HG02759 (cell line): ENCODE results near the gene SLC38A8.

Experiments
- ATAC-seq: cut with Tn5 transposase; IDR thresholded peaks from one replicate; pipeline ENCODE4 v1.9.1; 2021; ENCODE audit warnings: mild to moderate bottlenecking, moderate library complexity; ENCODE audit not compliant: unreplicated experiment

Gene SLC38A8

DNA sequence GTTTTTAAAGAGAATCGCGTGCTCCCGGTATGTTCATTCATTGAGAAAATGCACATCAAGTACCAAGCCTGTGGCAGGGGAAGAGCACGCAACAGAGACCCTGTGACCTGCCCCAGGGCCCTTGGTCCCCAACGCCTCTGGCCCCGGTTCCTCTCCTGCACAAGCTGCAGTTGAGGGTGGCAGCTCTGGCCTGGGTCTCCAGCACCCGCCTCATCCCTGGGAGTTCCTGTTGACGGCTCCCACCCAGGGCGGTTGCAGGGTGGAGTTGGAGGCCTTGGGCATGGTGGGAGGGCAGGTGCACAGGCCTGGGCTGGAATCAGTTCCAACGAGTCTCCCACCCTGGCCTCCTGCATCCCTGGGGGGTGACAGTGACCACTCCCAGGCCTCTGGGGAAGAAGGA lies 69.5 kb downstream of the SLC38A8 start:
- no peak for ATAC-seq

- ATAC-seq: no peak
Measured at GRCh38 chr16:83972256-83973008, 70.2 kb downstream of the SLC38A8 start.

- no peak for ATAC-seq
Measured at GRCh38 chr16:83971165-83972130, 71.1 kb downstream of the SLC38A8 start.

GRCh38 chr16:83970430-83970815 lies 72.2 kb downstream of the SLC38A8 start:
- no peak for ATAC-seq

GRCh38 chr16:83969771-83970429 lies 72.7 kb downstream of the SLC38A8 start:
- no peak for ATAC-seq

- ATAC-seq: no peak
Measured at GRCh38 chr16:83968891-83969649, 73.5 kb downstream of the SLC38A8 start.

DNA sequence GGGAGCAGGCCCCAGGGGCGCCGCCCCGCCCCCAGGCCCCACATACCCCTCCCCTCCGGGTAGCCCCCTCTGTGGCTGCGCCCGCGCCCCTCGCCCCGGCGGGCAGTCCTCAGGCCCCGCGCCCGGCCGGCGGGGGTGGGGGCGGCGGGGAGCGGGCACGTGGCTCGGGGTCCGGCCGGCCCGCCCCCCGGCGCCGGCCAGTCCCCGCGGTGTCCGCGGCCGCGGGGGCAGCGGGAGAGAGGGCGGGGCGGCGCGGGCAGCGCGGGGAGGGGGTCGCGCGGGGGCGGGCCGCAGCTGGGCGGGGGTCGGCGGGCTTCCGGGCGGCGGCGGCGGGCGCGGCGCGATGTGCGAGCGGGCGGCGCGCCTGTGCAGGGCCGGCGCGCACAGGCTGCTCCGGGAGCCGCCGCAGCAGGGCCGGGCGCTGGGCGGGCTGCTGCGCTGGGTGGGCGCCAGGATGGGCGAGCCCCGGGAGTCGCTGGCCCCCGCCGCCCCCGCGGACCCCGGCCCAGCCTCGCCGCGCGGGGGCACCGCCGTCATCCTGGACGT lies 74.2 kb downstream of the SLC38A8 start:
- no peak for ATAC-seq

- ATAC-seq: no peak
Measured at GRCh38 chr16:83967838-83968305, 74.7 kb downstream of the SLC38A8 start, which contains the start of gene NECAB2. TSS of gene NECAB2 (plus strand) at chr16:83968244. CDS start at chr16:83968649, 405 bp downstream.

DNA sequence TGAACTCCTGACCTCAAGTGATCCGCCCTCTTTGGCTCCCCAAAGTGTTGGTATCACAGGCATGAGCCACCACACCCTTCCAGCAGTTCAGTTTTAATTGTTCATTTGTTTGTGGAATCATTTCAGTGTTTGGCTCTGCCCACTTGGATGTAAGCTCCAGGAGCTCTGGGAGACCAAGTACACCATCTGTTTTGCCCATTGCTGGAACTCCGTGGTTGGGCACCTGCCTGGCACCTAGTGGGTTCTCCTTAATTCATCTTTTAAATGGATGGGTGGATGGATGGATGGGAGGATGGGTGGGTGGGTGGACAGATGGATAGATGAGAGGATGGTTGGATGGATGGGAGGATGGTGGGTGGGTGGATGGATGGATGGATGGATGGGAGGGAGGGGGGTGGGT lies 75.5 kb downstream of the SLC38A8 start:
- ATAC-seq: no peak

- no peak for ATAC-seq
Measured at GRCh38 chr16:83966153-83966696, 76.4 kb downstream of the SLC38A8 start.

DNA sequence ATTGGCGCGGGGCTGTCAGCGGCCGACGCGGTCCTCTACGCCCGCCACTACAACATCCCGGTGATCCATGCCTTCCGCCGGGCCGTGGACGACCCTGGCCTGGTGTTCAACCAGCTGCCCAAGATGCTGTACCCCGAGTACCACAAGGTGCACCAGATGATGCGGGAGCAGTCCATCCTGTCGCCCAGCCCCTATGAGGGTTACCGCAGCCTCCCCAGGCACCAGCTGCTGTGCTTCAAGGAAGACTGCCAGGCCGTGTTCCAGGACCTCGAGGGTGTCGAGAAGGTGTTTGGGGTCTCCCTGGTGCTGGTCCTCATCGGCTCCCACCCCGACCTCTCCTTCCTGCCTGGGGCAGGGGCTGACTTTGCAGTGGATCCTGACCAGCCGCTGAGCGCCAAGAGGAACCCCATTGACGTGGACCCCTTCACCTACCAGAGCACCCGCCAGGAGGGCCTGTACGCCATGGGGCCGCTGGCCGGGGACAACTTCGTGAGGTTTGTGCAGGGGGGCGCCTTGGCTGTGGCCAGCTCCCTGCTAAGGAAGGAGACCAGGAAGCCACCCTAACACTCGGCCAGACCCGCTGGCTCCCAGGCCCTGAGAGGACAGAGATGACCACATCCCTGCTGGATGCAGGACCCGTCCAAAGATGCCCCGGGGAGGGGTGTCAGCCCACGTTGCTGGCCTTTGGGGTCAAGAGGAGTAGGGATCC lies 77.0 kb downstream of the SLC38A8 start:
- no peak for ATAC-seq

DNA sequence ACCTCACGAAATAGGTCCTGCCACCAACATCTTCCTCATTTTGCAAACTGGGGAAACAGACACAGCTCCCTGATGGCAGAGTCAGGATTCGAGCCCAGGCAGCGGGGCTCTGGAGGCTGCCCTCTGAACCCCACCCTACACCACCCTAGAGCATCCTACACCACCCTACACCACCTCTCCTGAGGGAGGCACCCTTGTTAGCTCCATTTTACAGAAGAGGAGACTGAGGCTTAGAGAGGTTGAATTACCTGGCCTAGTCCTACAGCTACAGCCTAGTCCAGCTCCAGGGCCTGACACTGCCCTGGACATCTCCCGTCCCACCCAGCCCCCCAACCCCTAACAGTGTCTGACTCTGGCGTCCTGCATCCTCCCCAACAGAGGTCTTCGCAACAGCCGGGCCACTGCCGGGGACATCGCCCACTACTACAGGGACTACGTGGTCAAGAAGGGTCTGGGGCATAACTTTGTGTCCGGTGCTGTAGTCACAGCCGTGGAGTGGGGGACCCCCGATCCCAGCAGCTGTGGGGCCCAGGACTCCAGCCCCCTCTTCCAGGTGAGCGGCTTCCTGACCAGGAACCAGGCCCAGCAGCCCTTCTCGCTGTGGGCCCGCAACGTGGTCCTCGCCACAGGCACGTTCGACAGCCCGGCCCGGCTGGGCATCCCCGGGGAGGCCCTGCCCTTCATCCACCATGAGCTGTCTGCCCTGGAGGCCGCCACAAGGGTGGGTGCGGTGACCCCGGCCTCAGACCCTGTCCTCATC lies 77.7 kb downstream of the SLC38A8 start:
- no peak for ATAC-seq

DNA sequence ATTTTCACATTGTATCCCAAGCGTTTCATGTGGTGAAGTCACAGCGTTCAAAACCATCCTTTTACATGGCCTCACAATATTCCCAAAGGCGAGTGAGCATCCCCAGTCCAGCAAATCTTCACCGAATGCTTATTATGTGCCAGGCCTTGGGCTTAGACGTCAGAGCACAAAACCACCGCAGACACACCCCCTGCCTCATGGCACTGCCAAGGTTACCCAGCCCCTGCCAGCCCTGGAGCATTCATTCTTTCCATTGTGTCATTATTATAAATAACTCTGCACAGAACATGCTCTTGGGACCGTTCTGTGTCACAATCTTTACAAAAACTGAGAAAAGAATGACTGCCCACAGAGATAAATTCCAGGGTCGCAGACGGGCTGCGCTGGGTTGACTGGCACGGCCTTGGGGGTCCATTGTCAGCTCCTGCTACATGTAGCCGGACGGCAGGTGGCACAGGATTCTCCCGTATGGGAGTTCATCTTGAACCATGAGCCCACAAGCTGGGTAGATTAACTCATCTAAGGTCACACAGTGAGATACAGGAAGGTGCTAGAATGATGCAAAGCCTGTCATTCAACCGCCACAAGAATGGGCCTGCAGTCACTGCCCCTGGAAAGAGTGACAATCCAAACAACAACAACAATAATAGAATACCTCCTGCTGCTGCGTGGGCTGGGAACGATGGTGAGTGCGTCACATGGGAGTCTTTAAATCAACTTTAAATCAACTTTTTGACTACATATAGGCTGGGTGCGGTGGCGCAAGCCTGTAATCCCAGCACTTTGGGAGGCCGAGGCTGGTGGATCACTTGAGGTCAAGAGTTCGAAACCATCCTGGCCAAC lies 79.1 kb downstream of the SLC38A8 start:
- ATAC-seq: no peak

DNA sequence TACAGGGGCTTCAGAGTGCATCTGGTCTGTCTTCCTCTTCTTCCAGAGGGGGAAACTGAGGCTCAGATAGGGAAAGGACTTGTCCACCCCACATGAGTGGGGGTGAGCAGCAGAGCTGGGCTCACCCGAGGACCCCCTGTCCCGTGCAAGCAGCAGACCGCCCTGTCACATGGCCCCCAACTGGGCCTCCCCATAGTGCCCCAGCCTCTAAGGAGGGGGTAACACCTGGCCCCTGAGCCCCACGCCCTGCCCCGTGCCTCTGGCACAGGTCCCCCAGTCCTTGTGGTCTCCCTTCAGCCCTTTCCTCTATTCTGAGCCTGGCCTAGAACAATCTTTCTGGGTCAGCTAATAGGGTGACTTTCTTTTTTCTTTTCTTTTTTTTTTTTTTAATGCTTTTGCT lies 81.0 kb downstream of the SLC38A8 start:
- no peak for ATAC-seq

DNA sequence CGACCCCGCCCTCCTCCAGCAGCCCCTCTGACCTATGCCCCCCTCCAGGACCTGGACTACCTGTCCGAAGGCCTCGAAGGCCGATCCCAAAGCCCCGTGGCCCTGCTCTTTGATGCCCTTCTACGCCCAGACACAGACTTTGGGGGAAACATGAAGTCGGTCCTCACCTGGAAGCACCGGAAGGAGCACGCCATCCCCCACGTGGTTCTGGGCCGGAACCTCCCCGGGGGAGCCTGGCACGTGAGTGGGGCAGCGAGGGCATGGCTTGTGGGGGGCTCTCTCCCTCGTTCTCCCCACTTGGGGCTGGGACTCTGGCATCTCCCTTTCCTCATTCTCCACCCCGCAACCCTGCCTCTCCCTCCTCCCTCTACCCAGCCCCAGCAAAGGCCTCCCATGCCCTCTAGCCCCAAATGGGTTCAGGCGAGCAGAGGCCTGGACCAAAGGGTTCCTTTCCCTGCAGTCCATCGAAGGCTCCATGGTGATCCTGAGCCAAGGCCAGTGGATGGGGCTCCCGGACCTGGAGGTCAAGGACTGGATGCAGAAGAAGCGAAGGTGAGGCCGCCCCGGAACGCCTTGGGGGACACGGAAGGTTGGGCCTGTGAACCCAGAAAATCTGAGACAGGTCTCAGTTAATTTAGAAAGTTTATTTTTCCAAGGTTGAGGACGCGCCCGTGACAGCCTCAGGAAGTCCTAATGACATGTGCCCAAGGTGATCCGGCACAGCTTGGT lies 81.9 kb downstream of the SLC38A8 start:
- no peak for ATAC-seq
